ENCODE measurements around the gene KRT13. TPM values are rescaled to one million over a fixed set of nuclear protein-coding genes. Genes with fewer than 3 reads are reported as not detected.

KRT13 gene
- total RNA-seq, 1 experiment from 2014 or later: not detected

DNA sequence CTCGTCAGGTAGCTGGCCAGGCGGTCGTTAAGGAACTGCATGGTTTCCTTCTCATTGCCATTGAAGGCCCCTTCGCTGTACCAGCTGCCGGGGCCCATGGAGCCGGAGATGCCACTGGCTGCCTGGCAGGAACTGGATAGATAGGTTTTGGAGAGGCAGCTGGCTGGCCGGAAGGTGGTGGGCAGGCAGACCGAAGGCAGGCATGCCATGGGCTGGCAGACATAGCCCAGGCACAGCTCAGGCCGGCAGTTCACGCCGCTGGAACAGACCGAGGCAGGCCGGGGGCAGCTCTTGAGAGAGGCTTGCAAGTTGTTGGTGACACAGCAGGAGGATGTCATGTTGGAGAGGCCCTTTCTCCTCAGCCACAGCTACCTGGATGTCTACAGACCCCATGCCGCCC, 38.4 kb downstream of the KRT13 start, which contains the start of gene KRT32:
TSS of gene KRT32 (minus strand) at position 399 of the 400 bp plus-strand sequence. CDS start at position 338, 61 bp downstream.
- TF ChIP-seq NR3C1 (CRISPR knock-in tag; conservative IDR thresholded peaks at IDR 0.05; ENCODE audit: low read depth): no peak
- TF ChIP-seq, protein P1, sequence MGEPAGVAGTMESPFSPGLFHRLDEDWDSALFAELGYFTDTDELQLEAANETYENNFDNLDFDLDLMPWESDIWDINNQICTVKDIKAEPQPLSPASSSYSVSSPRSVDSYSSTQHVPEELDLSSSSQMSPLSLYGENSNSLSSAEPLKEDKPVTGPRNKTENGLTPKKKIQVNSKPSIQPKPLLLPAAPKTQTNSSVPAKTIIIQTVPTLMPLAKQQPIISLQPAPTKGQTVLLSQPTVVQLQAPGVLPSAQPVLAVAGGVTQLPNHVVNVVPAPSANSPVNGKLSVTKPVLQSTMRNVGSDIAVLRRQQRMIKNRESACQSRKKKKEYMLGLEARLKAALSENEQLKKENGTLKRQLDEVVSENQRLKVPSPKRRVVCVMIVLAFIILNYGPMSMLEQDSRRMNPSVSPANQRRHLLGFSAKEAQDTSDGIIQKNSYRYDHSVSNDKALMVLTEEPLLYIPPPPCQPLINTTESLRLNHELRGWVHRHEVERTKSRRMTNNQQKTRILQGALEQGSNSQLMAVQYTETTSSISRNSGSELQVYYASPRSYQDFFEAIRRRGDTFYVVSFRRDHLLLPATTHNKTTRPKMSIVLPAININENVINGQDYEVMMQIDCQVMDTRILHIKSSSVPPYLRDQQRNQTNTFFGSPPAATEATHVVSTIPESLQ (CRISPR knock-in tag; IDR thresholded peaks at IDR 0.05): no peak
- no peak for TF ChIP-seq MXD4 (CRISPR knock-in tag; IDR thresholded peaks at IDR 0.05; ENCODE audit: borderline replicate concordance)
- no peak for TF ChIP-seq NFATC4 (CRISPR knock-in tag; IDR thresholded peaks at IDR 0.05)
- no peak for TF ChIP-seq ZNF317 (CRISPR knock-in tag; IDR thresholded peaks at IDR 0.05; ENCODE audit: borderline replicate concordance, low read depth)
- TF ChIP-seq, protein P2, sequence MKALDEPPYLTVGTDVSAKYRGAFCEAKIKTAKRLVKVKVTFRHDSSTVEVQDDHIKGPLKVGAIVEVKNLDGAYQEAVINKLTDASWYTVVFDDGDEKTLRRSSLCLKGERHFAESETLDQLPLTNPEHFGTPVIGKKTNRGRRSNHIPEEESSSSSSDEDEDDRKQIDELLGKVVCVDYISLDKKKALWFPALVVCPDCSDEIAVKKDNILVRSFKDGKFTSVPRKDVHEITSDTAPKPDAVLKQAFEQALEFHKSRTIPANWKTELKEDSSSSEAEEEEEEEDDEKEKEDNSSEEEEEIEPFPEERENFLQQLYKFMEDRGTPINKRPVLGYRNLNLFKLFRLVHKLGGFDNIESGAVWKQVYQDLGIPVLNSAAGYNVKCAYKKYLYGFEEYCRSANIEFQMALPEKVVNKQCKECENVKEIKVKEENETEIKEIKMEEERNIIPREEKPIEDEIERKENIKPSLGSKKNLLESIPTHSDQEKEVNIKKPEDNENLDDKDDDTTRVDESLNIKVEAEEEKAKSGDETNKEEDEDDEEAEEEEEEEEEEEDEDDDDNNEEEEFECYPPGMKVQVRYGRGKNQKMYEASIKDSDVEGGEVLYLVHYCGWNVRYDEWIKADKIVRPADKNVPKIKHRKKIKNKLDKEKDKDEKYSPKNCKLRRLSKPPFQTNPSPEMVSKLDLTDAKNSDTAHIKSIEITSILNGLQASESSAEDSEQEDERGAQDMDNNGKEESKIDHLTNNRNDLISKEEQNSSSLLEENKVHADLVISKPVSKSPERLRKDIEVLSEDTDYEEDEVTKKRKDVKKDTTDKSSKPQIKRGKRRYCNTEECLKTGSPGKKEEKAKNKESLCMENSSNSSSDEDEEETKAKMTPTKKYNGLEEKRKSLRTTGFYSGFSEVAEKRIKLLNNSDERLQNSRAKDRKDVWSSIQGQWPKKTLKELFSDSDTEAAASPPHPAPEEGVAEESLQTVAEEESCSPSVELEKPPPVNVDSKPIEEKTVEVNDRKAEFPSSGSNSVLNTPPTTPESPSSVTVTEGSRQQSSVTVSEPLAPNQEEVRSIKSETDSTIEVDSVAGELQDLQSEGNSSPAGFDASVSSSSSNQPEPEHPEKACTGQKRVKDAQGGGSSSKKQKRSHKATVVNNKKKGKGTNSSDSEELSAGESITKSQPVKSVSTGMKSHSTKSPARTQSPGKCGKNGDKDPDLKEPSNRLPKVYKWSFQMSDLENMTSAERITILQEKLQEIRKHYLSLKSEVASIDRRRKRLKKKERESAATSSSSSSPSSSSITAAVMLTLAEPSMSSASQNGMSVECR (CRISPR knock-in tag; IDR thresholded peaks at IDR 0.05; ENCODE audit: borderline replicate concordance): no peak
- TF ChIP-seq, protein P3, sequence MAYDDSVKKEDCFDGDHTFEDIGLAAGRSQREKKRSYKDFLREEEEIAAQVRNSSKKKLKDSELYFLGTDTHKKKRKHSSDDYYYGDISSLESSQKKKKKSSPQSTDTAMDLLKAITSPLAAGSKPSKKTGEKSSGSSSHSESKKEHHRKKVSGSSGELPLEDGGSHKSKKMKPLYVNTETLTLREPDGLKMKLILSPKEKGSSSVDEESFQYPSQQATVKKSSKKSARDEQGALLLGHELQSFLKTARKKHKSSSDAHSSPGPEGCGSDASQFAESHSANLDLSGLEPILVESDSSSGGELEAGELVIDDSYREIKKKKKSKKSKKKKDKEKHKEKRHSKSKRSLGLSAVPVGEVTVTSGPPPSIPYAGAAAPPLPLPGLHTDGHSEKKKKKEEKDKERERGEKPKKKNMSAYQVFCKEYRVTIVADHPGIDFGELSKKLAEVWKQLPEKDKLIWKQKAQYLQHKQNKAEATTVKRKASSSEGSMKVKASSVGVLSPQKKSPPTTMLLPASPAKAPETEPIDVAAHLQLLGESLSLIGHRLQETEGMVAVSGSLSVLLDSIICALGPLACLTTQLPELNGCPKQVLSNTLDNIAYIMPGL (CRISPR knock-in tag; IDR thresholded peaks at IDR 0.05): no peak
- TF ChIP-seq, protein P4, sequence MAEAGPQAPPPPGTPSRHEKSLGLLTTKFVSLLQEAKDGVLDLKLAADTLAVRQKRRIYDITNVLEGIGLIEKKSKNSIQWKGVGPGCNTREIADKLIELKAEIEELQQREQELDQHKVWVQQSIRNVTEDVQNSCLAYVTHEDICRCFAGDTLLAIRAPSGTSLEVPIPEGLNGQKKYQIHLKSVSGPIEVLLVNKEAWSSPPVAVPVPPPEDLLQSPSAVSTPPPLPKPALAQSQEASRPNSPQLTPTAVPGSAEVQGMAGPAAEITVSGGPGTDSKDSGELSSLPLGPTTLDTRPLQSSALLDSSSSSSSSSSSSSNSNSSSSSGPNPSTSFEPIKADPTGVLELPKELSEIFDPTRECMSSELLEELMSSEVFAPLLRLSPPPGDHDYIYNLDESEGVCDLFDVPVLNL (CRISPR knock-in tag; IDR thresholded peaks at IDR 0.05; ENCODE audit: borderline replicate concordance, low read depth): no peak
- H3K9me3 Mint-ChIP-seq: peaks cover 26% of the 10 kb centered on the region
- no peaks in the 10 kb centered on the region for H3K4me1 Mint-ChIP-seq
- ATAC-seq (no peak), DNase-seq (ENCODE audit: low spot score) (no peak)
- no peak within 1 kb of the TSS for H3K4me3 Mint-ChIP-seq
- POLR2A ChIA-PET: no interaction called here
- peaks cover 5% of the 10 kb centered on the region for H3K27me3 Mint-ChIP-seq (ENCODE audit: low read depth)
- CTCF ChIA-PET: interaction anchor here (1.1 to 1.3 kb wide), 2 partner anchors 82 to 196 kb away, joined by 5 to 8 read pairs; no protein-coding TSS in a partner anchor
- H3K36me3 Mint-ChIP-seq: no peaks in the 10 kb centered on the region
- no peak within 1 kb of the TSS for H3K27ac Mint-ChIP-seq

DNA sequence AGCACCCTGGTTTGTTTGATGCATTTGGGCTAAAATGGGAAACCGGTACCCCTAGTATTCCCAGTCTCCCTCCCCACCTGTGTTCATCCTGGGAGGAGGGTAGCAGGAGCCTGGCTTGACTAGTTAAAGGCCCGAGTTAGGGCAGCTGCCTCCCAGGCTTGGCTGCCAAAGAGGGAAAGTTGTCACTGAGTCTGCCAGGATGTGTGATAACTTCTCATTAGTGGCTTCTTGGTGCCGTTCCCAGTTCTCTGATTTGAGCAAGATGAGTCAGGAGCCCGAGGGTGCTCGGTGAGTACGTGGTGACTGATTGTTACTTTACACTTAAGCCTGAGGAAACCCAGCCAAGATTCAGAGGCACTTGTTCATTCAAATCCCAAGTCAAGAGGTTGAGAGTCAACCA, 40.7 kb downstream of the KRT13 start:
- Mint-ChIP-seq H3K27me3 (ENCODE audit: low read depth) (peaks cover 5% of the 10 kb centered on the region), H3K9me3 (peaks cover 16% of the 10 kb centered on the region), H3K4me3 (no peak overlapping the region), H3K36me3 (no peaks in the 10 kb centered on the region), H3K4me1 (no peaks in the 10 kb centered on the region), H3K27ac (no peak overlapping the region)
- CTCF ChIA-PET: interaction anchor here (1.3 to 1.6 kb wide), 2 partner anchors 84 to 198 kb away, joined by 4 to 6 read pairs; no protein-coding TSS in a partner anchor
- TF ChIP-seq NFE2L1 (CRISPR knock-in tag; IDR thresholded peaks at IDR 0.05) (no peak), KAT7 (CRISPR knock-in tag; IDR thresholded peaks at IDR 0.05; ENCODE audit: borderline replicate concordance) (no peak), CREB1 (CRISPR knock-in tag; IDR thresholded peaks at IDR 0.05) (no peak), OVOL2 (CRISPR knock-in tag; IDR thresholded peaks at IDR 0.05; ENCODE audit: borderline replicate concordance) (no peak)
- TF ChIP-seq, protein P5, sequence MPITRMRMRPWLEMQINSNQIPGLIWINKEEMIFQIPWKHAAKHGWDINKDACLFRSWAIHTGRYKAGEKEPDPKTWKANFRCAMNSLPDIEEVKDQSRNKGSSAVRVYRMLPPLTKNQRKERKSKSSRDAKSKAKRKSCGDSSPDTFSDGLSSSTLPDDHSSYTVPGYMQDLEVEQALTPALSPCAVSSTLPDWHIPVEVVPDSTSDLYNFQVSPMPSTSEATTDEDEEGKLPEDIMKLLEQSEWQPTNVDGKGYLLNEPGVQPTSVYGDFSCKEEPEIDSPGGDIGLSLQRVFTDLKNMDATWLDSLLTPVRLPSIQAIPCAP (CRISPR knock-in tag; IDR thresholded peaks at IDR 0.05): no peak
- POLR2A ChIA-PET: no interaction called here
- no peak for ATAC-seq
- no peak for DNase-seq (ENCODE audit: low spot score)
